GM23338 (cell line): ENCODE data around the gene CDK17. TPM values are rescaled to one million over a fixed set of nuclear protein-coding genes. Genes with fewer than 3 reads are reported as not detected.

Source experiments
- ATAC-seq: fragments of 200-7000 bp; cut with Tn5 transposase; 3 replicates; pipeline ENCODE4 v1.9.1; 2020
- DNase-seq: peaks from one replicate; pipeline ENCODE4 v3.0.0-alpha.2; 2015; ENCODE audit warnings: low spot score
- H2AFZ ChIP-seq: fragments of 200-600 bp; sonication (generic); 2 replicates; pipeline ENCODE4 v1.8.0; 2016; ENCODE audit warnings: antibody characterized with exemption, mild to moderate bottlenecking, moderate library complexity
- H3F3A ChIP-seq: fragments of 200-600 bp; sonication (generic); replicated peaks from 2 replicates; pipeline ENCODE4 v1.8.0; 2017; ENCODE audit warnings: antibody characterized with exemption, mixed run types, low read depth
- H3K27ac ChIP-seq: fragments of 200-600 bp; sonication (generic); 2 replicates; pipeline ENCODE4 v1.6.1; 2016; ENCODE audit warnings: low read depth
- H3K27me3 ChIP-seq: fragments of 200-600 bp; sonication (generic); 2 replicates; pipeline ENCODE4 v1.8.0; 2016; ENCODE audit warnings: mild to moderate bottlenecking, mixed run types, moderate library complexity; ENCODE audit not compliant: insufficient read depth
- H3K36me3 ChIP-seq: fragments of 200-600 bp; sonication (generic); 2 replicates; pipeline ENCODE4 v1.8.0; 2016; ENCODE audit warnings: mild to moderate bottlenecking; ENCODE audit not compliant: insufficient read depth
- H3K4me1 ChIP-seq: fragments of 200-600 bp; sonication (generic); 2 replicates; pipeline ENCODE4 v1.8.0; 2016; ENCODE audit warnings: mild to moderate bottlenecking, moderate library complexity; ENCODE audit not compliant: insufficient read depth
- H3K4me2 ChIP-seq: fragments of 200-600 bp; sonication (generic); 2 replicates; pipeline ENCODE4 v1.7.1; 2017; ENCODE audit warnings: mixed run types
- H3K4me3 ChIP-seq: fragments of 200-600 bp; sonication (generic); 2 replicates; pipeline ENCODE4 v1.6.1; 2016; ENCODE audit warnings: mixed run types
- H3K79me2 ChIP-seq: fragments of 200-600 bp; sonication (generic); replicated peaks from 2 replicates; pipeline ENCODE4 v1.8.0; 2017; ENCODE audit warnings: mild to moderate bottlenecking; ENCODE audit not compliant: insufficient read depth
- H3K9me2 ChIP-seq: fragments of 200-600 bp; sonication (generic); 2 replicates; pipeline ENCODE4 v1.8.0; 2017; ENCODE audit not compliant: insufficient read depth
- H4K20me1 ChIP-seq: fragments of 200-600 bp; sonication (generic); replicated peaks from 2 replicates; pipeline ENCODE4 v1.8.0; 2017; ENCODE audit warnings: mild to moderate bottlenecking; ENCODE audit not compliant: insufficient read depth
- H3K27ac Mint-ChIP-seq: 2 replicates; pipeline ENCODE4 v1.8.0; 2020; ENCODE audit warnings: inconsistent platforms, mild to moderate bottlenecking, moderate library complexity, mixed read lengths
- H3K27me3 Mint-ChIP-seq: 3 replicates; pipeline ENCODE4 v1.8.0; 2022; ENCODE audit warnings: low read depth, mild to moderate bottlenecking, moderate library complexity, mixed read lengths, inconsistent platforms; ENCODE audit not compliant: insufficient read depth, poor library complexity
- H3K36me3 Mint-ChIP-seq: 3 replicates; pipeline ENCODE4 v1.8.0; 2021; ENCODE audit warnings: low read depth, mild to moderate bottlenecking, inconsistent platforms, moderate library complexity, mixed read lengths
- H3K4me1 Mint-ChIP-seq: 3 replicates; pipeline ENCODE4 v1.8.0; 2020; ENCODE audit warnings: mild to moderate bottlenecking, inconsistent platforms, mixed read lengths
- H3K4me3 Mint-ChIP-seq: 3 replicates; pipeline ENCODE4 v1.8.0; 2021; ENCODE audit warnings: moderate library complexity, mild to moderate bottlenecking, inconsistent platforms, mixed read lengths
- H3K9me3 Mint-ChIP-seq: 3 replicates; pipeline ENCODE4 v1.8.0; 2020; ENCODE audit warnings: moderate library complexity, mild to moderate bottlenecking, inconsistent platforms, mixed read lengths
- CREB1 ChIP-seq: fragments of 250-450 bp; sonication (Bioruptor Pico); IDR thresholded peaks from 2 replicates; pipeline ENCODE4 v1.5.0; 2020; ENCODE audit warnings: low read depth, mild to moderate bottlenecking, moderate library complexity
- CTCF ChIP-seq, 2 experiments: fragments of 200-600 bp in 1 of 2; sonication (generic) in 1 of 2; conservative IDR thresholded peaks; 2 replicates each; pipeline versions ENCODE4 v1.5.1 to v1.6.1; 2016 to 2017; ENCODE audit warnings: antibody characterized with exemption in 2 of 2, low read depth in 2 of 2, mild to moderate bottlenecking in 2 of 2, moderate library complexity in 1 of 2
- ETS1 ChIP-seq: IDR thresholded peaks from 2 replicates; pipeline ENCODE4 v1.6.1; 2016; ENCODE audit warnings: antibody characterized with exemption
- EZH2 ChIP-seq: fragments of 200-600 bp; sonication (generic); IDR thresholded peaks from one replicate; pipeline ENCODE4 v1.8.0; 2017; ENCODE audit warnings: antibody characterized with exemption, mild to moderate bottlenecking, low read depth; ENCODE audit not compliant: unreplicated experiment
- EZH2phosphoT487 ChIP-seq: fragments of 200-600 bp; sonication (generic); IDR thresholded peaks from one replicate; pipeline ENCODE4 v1.8.1; 2018; ENCODE audit warnings: antibody characterized with exemption; ENCODE audit not compliant: unreplicated experiment
- JUNB ChIP-seq: IDR thresholded peaks from one replicate; pipeline ENCODE4 v1.6.1; 2016; ENCODE audit warnings: antibody characterized with exemption; ENCODE audit not compliant: unreplicated experiment
- NANOG ChIP-seq: IDR thresholded peaks from 2 replicates; pipeline ENCODE4 v1.6.1; 2016; ENCODE audit warnings: antibody characterized with exemption, borderline replicate concordance
- POLR2AphosphoS5 ChIP-seq: IDR thresholded peaks from 2 replicates; pipeline ENCODE4 v1.6.1; 2016; ENCODE audit warnings: antibody characterized with exemption, low read depth
- REST ChIP-seq: IDR thresholded peaks from one replicate; pipeline ENCODE4 v1.6.1; 2018; ENCODE audit warnings: antibody characterized with exemption; ENCODE audit not compliant: unreplicated experiment
- STAT1 ChIP-seq: IDR thresholded peaks from one replicate; pipeline ENCODE4 v1.6.1; 2016; ENCODE audit warnings: antibody characterized with exemption; ENCODE audit not compliant: unreplicated experiment
- ZNF114 ChIP-seq: fragments of 250-450 bp; sonication (Bioruptor Pico); IDR thresholded peaks from 2 replicates; pipeline ENCODE4 v1.5.0; 2020; ENCODE audit warnings: mild to moderate bottlenecking, moderate library complexity
- ZNF331 ChIP-seq: fragments of 250-450 bp; sonication (Bioruptor Pico); IDR thresholded peaks from 2 replicates; pipeline ENCODE4 v1.5.0; 2020; ENCODE audit warnings: low read depth, mild to moderate bottlenecking, moderate library complexity
- ZNF462 ChIP-seq: fragments of 250-450 bp; sonication (Bioruptor Pico); IDR thresholded peaks from 2 replicates; pipeline ENCODE4 v1.5.0; 2020; ENCODE audit warnings: mild to moderate bottlenecking, moderate library complexity
- polyA plus RNA-seq: library from polyadenylated mRNA; unstranded; fragments of >200 nt; fragmentation: Nextera tagmentation; extraction: Ambion mirVana; gene quantifications from 2 replicates; pipeline ENCODE4 v1.2.1, GENCODE V29; 2016
- total RNA-seq: library from RNA; depleted of rRNA; stranded (reverse); fragments of >200 nt; shearing (Covaris generic); gene quantifications from 2 replicates; pipeline ENCODE4 v1.2.3, GENCODE V29; 2014

The CDK17 gene
- total and polyA plus RNA-seq, 2 experiments from 2014 or later: 7.6 to 34.2 TPM

- TF ChIP-seq ZNF114 (CRISPR knock-in tag) (no peak), EZH2phosphoT487 (no peak), CREB1 (no peak), NANOG (no peak), REST (no peak), CTCF (conservative IDR thresholded peaks at IDR 0.05; ENCODE audit: low read depth in 2 of 2) (no peak), ZNF462 (CRISPR knock-in tag) (no peak), ZNF331 (CRISPR knock-in tag) (no peak), JUNB (no peak), ETS1 (no peak), POLR2AphosphoS5 (no peak), EZH2 (no peak), STAT1 (no peak)
- H3K36me3 ChIP-seq: no peaks in the 10 kb centered on the region
- peaks cover 2% of the 10 kb centered on the region for H3K27me3 Mint-ChIP-seq
Measured at GRCh38 chr12:96311191-96311590, 89.0 kb downstream of the CDK17 start.

More at GRCh38 chr12:96311191-96311590, 89.0 kb downstream of the CDK17 start:
- ATAC-seq (no peak), DNase-seq (no peak)
- Histone ChIP-seq H4K20me1 (no peaks in the 10 kb centered on the region), H3K9me2 (no peaks in the 10 kb centered on the region), H3K27me3 (no peaks in the 10 kb centered on the region), H3K4me1 (no peaks in the 10 kb centered on the region), H3F3A (no peaks in the 10 kb centered on the region), H3K27ac (no peak overlapping the region), H2AFZ (no peak overlapping the region), H3K4me3 (no peak overlapping the region), H3K79me2 (no peaks in the 10 kb centered on the region; the same call in 1 of the 2 replicates), H3K4me2 (no peak overlapping the region)
- Mint-ChIP-seq H3K36me3 (no peaks in the 10 kb centered on the region; the same call in 2 of the 3 replicates), H3K9me3 (no peaks in the 10 kb centered on the region), H3K27ac (no peak overlapping the region), H3K4me3 (no peak overlapping the region), H3K4me1 (peaks cover 7% of the 10 kb centered on the region; the same call in 2 of the 3 replicates)
